IMR-90 (cell line): Measurements from ENCODE around the gene LDLRAD4. TPM values are rescaled to one million over a fixed set of nuclear protein-coding genes. Genes with fewer than 3 reads are reported as not detected.

ENCODE experiments used
- ATAC-seq: fragments of 200-7000 bp; cut with Tn5 transposase; 2 replicates; pipeline ENCODE4 v1.9.1; 2020; ENCODE audit warnings: low read depth, mild to moderate bottlenecking, moderate library complexity
- BruUV-seq: library from RNA; stranded (reverse); fragments of 400-500 nt; replicated peaks from 2 replicates; lab custom pipeline; 2021; lab: Mats Ljungman, UMichigan
- CTCF ChIA-PET: fragments of 300-600 bp; formaldehyde crosslinking; extraction: SDS; loops from one replicate; lab custom pipeline; 2021; ENCODE audit warnings: antibody characterized with exemption; lab: Yijun Ruan, JAX
- POLR2A ChIA-PET: fragments of 300-600 bp; sonication (Branson Sonifier 250); formaldehyde crosslinking; loops from one replicate; lab custom pipeline; 2022; ENCODE audit warnings: antibody characterized with exemption; ENCODE audit not compliant: unreplicated experiment; lab: Charles Lee
- DNase-seq: peaks from one replicate; pipeline ENCODE4 v3.0.0; 2013
- H2AFZ ChIP-seq: replicated peaks from 2 replicates; pipeline ENCODE3; 2013; ENCODE audit warnings: low read length, mild to moderate bottlenecking; ENCODE audit not compliant: poor library complexity
- H2AK5ac ChIP-seq: 2 replicates; pipeline ENCODE4 v1.6.1; 2013; ENCODE audit warnings: low read depth, low read length, inconsistent platforms
- H2AK9ac ChIP-seq: replicated peaks from 2 replicates; pipeline ENCODE3; 2013; ENCODE audit warnings: mild to moderate bottlenecking, low read depth, low read length, moderate library complexity; ENCODE audit not compliant: poor library complexity
- H2BK120ac ChIP-seq: 2 replicates; pipeline ENCODE4 v1.6.1; 2013; ENCODE audit warnings: low read depth, low read length, inconsistent platforms
- H2BK15ac ChIP-seq: 3 replicates; pipeline ENCODE4 v1.6.1; 2013; ENCODE audit warnings: low read depth, low read length, inconsistent platforms
- H2BK20ac ChIP-seq: 2 replicates; pipeline ENCODE4 v1.6.1; 2013; ENCODE audit warnings: low read depth, mild to moderate bottlenecking, inconsistent platforms, low read length, moderate library complexity
- H2BK5ac ChIP-seq: 2 replicates; pipeline ENCODE4 v1.6.1; 2013; ENCODE audit warnings: mild to moderate bottlenecking, low read depth, low read length, inconsistent platforms; ENCODE audit not compliant: poor library complexity, severe bottlenecking
- H3K14ac ChIP-seq: replicated peaks from 2 replicates; pipeline ENCODE4 v1.6.1; 2013; ENCODE audit warnings: low read depth, low read length, inconsistent platforms
- H3K18ac ChIP-seq: 2 replicates; pipeline ENCODE4 v1.6.1; 2013; ENCODE audit warnings: low read depth, low read length, control low read depth
- H3K23ac ChIP-seq: 2 replicates; pipeline ENCODE4 v1.6.1; 2013; ENCODE audit warnings: low read depth, low read length, inconsistent platforms
- H3K27ac ChIP-seq: 2 replicates; pipeline ENCODE4 v1.5.1; 2013; ENCODE audit warnings: mild to moderate bottlenecking, control low read depth, low read length; ENCODE audit not compliant: insufficient read depth
- H3K27me3 ChIP-seq: 2 replicates; pipeline ENCODE4 v1.6.1; 2013; ENCODE audit warnings: low read length; ENCODE audit not compliant: control insufficient read depth, insufficient read depth
- H3K36me3 ChIP-seq: 2 replicates; pipeline ENCODE4 v1.6.1; 2013; ENCODE audit warnings: low read length, mixed read lengths; ENCODE audit not compliant: control insufficient read depth, insufficient read depth
- H3K4ac ChIP-seq: 2 replicates; pipeline ENCODE4 v1.6.1; 2013; ENCODE audit warnings: low read depth, low read length, inconsistent platforms
- H3K4me1 ChIP-seq: 2 replicates; pipeline ENCODE4 v1.6.1; 2013; ENCODE audit warnings: low read length, mixed read lengths; ENCODE audit not compliant: control insufficient read depth, insufficient read depth
- H3K4me2 ChIP-seq: 2 replicates; pipeline ENCODE4 v1.6.1; 2013; ENCODE audit warnings: low read depth, mild to moderate bottlenecking, control low read depth, low read length, moderate library complexity
- H3K4me3 ChIP-seq: 2 replicates; pipeline ENCODE4 v1.5.1; 2013; ENCODE audit warnings: low read depth, mild to moderate bottlenecking, control low read depth, low read length, moderate library complexity; ENCODE audit not compliant: insufficient read depth
- H3K56ac ChIP-seq: 2 replicates; pipeline ENCODE4 v1.6.1; 2013; ENCODE audit warnings: low read length, inconsistent platforms; ENCODE audit not compliant: insufficient read depth; ENCODE audit errors: extremely low read depth
- H3K79me1 ChIP-seq, 2 experiments: 2 replicates each; pipeline ENCODE4 v1.6.1; 2013; ENCODE audit warnings: low read length in 2 of 2, inconsistent platforms in 1 of 2, low read depth in 1 of 2
- H3K9ac ChIP-seq: 2 replicates; pipeline ENCODE4 v1.6.1; 2013; ENCODE audit warnings: low read depth, low read length, control low read depth
- H3K9me1 ChIP-seq: 2 replicates; pipeline ENCODE4 v1.6.1; 2013; ENCODE audit warnings: low read length, inconsistent platforms; ENCODE audit not compliant: insufficient read depth
- H3K9me3 ChIP-seq: 2 replicates; pipeline ENCODE4 v1.6.1; 2013; ENCODE audit warnings: low read length; ENCODE audit not compliant: control insufficient read depth, insufficient read depth
- H4K20me1 ChIP-seq: 2 replicates; pipeline ENCODE4 v1.6.1; 2013; ENCODE audit warnings: low read length, inconsistent platforms; ENCODE audit not compliant: insufficient read depth
- H4K5ac ChIP-seq: 2 replicates; pipeline ENCODE4 v1.6.1; 2013; ENCODE audit warnings: mild to moderate bottlenecking, low read depth, low read length, control low read depth
- H4K8ac ChIP-seq, 2 experiments: 2 replicates each; pipeline ENCODE4 v1.6.1; 2013; ENCODE audit warnings: low read depth in 2 of 2, low read length in 2 of 2, control low read depth in 1 of 2, inconsistent platforms in 1 of 2
- H4K91ac ChIP-seq: 2 replicates; pipeline ENCODE4 v1.6.1; 2013; ENCODE audit warnings: low read depth, low read length, inconsistent platforms; ENCODE audit not compliant: insufficient read depth
- BHLHE40 ChIP-seq: fragments of 150-350 bp; IDR thresholded peaks from 2 replicates; pipeline ENCODE4 v1.6.1; 2016; ENCODE audit warnings: mild to moderate bottlenecking, low read depth, low read length
- CEBPB ChIP-seq: IDR thresholded peaks from 2 replicates; pipeline ENCODE4 v1.6.1; 2012; ENCODE audit warnings: low read depth, low read length, improper control_type of control experiment
- CHD1 ChIP-seq: IDR thresholded peaks from 2 replicates; pipeline ENCODE4 v1.6.1; 2012; ENCODE audit warnings: low read depth, low read length, improper control_type of control experiment
- ELK1 ChIP-seq: fragments of 150-350 bp; IDR thresholded peaks from 2 replicates; pipeline ENCODE4 v1.6.1; 2016; ENCODE audit warnings: low read depth, mild to moderate bottlenecking, low read length, moderate library complexity, borderline replicate concordance
- FOS ChIP-seq: fragments of 150-350 bp; IDR thresholded peaks from 2 replicates; pipeline ENCODE4 v1.6.1; 2016; ENCODE audit warnings: low read depth, low read length
- MAFK ChIP-seq: IDR thresholded peaks from 2 replicates; pipeline ENCODE4 v1.6.1; 2012; ENCODE audit warnings: low read depth, low read length, improper control_type of control experiment
- MAZ ChIP-seq: IDR thresholded peaks from 2 replicates; pipeline ENCODE4 v1.6.1; 2012; ENCODE audit warnings: low read depth, mild to moderate bottlenecking, low read length, improper control_type of control experiment, moderate library complexity, borderline replicate concordance
- MXI1 ChIP-seq: IDR thresholded peaks from 2 replicates; pipeline ENCODE4 v1.6.1; 2012; ENCODE audit warnings: low read depth, mild to moderate bottlenecking, low read length, moderate library complexity, borderline replicate concordance
- NFE2L2 ChIP-seq: fragments of 150-350 bp; IDR thresholded peaks from 2 replicates; pipeline ENCODE4 v1.6.1; 2016; ENCODE audit warnings: low read depth, mild to moderate bottlenecking, low read length
- POLR2A ChIP-seq: IDR thresholded peaks from 2 replicates; pipeline ENCODE4 v1.6.1; 2012; ENCODE audit warnings: mild to moderate bottlenecking, low read depth, low read length
- RAD21 ChIP-seq: IDR thresholded peaks from 2 replicates; pipeline ENCODE4 v1.6.1; 2012; ENCODE audit warnings: low read length, improper control_type of control experiment
- RCOR1 ChIP-seq: IDR thresholded peaks from 2 replicates; pipeline ENCODE4 v1.6.1; 2012; ENCODE audit warnings: mild to moderate bottlenecking, low read length, improper control_type of control experiment; ENCODE audit not compliant: insufficient replicate concordance
- RFX5 ChIP-seq: IDR thresholded peaks from 2 replicates; pipeline ENCODE4 v1.8.0; 2012; ENCODE audit warnings: low read depth, mild to moderate bottlenecking, low read length, moderate library complexity
- SMC3 ChIP-seq: fragments of 150-350 bp; IDR thresholded peaks from 2 replicates; pipeline ENCODE4 v1.6.1; 2016; ENCODE audit warnings: low read depth, mild to moderate bottlenecking, antibody characterized with exemption, low read length, moderate library complexity
- WGBS, 2 experiments: methylation state at CpG; one replicate each; pipeline versions ENCODE4 v1.1.5 to v1.1.7; 2013; ENCODE audit warnings: missing lambda C conversion rate in 2 of 2; ENCODE audit not compliant: insufficient read length in 1 of 2; ENCODE audit errors: extremely low coverage in 2 of 2; 5-methylcytosine and 5-hydroxymethylcytosine counted together
- dilution Hi-C: fragments of 300-500 bp; cut with HindIII; formaldehyde crosslinking; loops from one replicate; pipeline ENCODE4 v1.14.3; 2018; ENCODE audit warnings: low sequenced_read_pairs; ENCODE audit not compliant: unreplicated experiment
- in situ Hi-C: fragments of 300-500 bp; cut with MboI; formaldehyde crosslinking; loops from 3 replicates; pipeline ENCODE4 v1.14.3; 2019; ENCODE audit warnings: low sequenced_read_pairs, inconsistent platforms, mixed read lengths
- intact Hi-C: fragments of 100-400 bp; cut with micrococcal nuclease; formaldehyde crosslinking; loops from 2 replicates; pipeline ENCODE4 v1.10.0; 2022
- polyA plus RNA-seq, 3 experiments: library from polyadenylated mRNA; depleted of rRNA; stranded (reverse); fragments of >200 nt; gene quantifications; 2 replicates each; pipeline ENCODE4 v1.2.3, GENCODE V29; 2012; ENCODE audit warnings: low replicate concordance in 1 of 3
- total RNA-seq: library from RNA; depleted of rRNA; stranded (reverse); fragments of >200 nt; gene quantifications from 2 replicates; pipeline ENCODE4 v1.2.3, GENCODE V29; 2012
- TF ChIP-seq, protein P1 (sequence below): fragments of 150-350 bp; IDR thresholded peaks from 2 replicates; pipeline ENCODE4 v1.6.1; 2017; ENCODE audit warnings: mild to moderate bottlenecking, antibody characterized with exemption, low read length, low read depth
- TF ChIP-seq, protein P2 (sequence below): conservative IDR thresholded peaks from 2 replicates; pipeline ENCODE4 v1.5.1; 2012; ENCODE audit warnings: mild to moderate bottlenecking, low read depth, low read length, improper control_type of control experiment

LDLRAD4 gene
- total and polyA plus RNA-seq, 2 of the 4 experiments (the other 2 are of a cell fraction) = not detected

DNA sequence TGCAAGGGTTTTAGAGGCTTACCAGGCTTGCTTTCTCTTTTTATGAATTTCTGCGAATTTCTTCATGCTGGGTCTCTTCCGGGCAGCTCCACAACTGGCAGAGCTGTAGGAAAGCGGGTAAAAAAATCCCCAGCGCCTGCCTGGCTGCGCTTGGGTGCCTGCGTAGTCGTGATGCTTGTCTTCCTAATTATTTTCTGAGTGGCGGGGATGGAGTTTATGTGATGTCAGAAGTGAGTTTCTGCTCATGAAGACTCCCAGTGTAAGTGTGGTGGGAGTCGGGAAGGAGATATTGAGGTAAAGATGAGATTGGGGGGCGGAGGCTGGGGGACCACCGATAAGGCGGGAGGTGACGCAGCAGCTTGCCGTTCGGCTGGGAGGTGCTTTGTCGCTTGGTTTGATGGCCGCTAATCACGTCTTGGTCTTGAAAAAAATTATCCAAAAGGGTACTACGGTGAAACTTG lies 229.8 kb downstream of the LDLRAD4 start:
- H3K4me2 ChIP-seq = no peak overlapping the region
- ChIA-PET POLR2A (no interaction called here), CTCF (no interaction called here)
- H3K9ac ChIP-seq = no peak overlapping the region
- BruUV-seq = no TSS peak
- no peaks in the 10 kb centered on the region for H3K4me1 ChIP-seq
- ATAC-seq (no peak), DNase-seq (no peak)
- H2AK5ac ChIP-seq = no peak overlapping the region
- no peak overlapping the region for H3K4me3 ChIP-seq
- 88% methylated on average over 11 of the region's 19 CpGs; no CpG with 5 or more reads in 1 of the 2 experiments for WGBS, 2 experiments
- H3K27ac ChIP-seq = no peak overlapping the region
- intact Hi-C loops = no loop called here
- H3K9me1 ChIP-seq = no peaks in the 10 kb centered on the region; the same call in 1 of the 2 replicates
- no peak overlapping the region for H4K5ac ChIP-seq
- H3K9me3 ChIP-seq = no peaks in the 10 kb centered on the region
- no peaks in the 10 kb centered on the region for H4K20me1 ChIP-seq
- H2BK15ac ChIP-seq = no peak overlapping the region
- H3K18ac ChIP-seq = no peak overlapping the region
- H4K91ac ChIP-seq = no peak overlapping the region
- no peak overlapping the region for H2BK5ac ChIP-seq
- H2AK9ac ChIP-seq = no peak overlapping the region
- no peak overlapping the region for H3K56ac ChIP-seq
- H3K79me1 ChIP-seq = no peaks in the 10 kb centered on the region
- no peak for TF ChIP-seq NFE2L2
- no peak for TF ChIP-seq CEBPB
- no peak for TF ChIP-seq SMC3
- no peak for TF ChIP-seq BHLHE40
- TF ChIP-seq MAFK = no peak
- no peak for TF ChIP-seq MAZ
- TF ChIP-seq CHD1 = no peak
- TF ChIP-seq POLR2A = no peak
- TF ChIP-seq ELK1 = no peak
- TF ChIP-seq RAD21 = no peak
- TF ChIP-seq FOS = no peak
- TF ChIP-seq RCOR1 = no peak
- TF ChIP-seq, protein P1, sequence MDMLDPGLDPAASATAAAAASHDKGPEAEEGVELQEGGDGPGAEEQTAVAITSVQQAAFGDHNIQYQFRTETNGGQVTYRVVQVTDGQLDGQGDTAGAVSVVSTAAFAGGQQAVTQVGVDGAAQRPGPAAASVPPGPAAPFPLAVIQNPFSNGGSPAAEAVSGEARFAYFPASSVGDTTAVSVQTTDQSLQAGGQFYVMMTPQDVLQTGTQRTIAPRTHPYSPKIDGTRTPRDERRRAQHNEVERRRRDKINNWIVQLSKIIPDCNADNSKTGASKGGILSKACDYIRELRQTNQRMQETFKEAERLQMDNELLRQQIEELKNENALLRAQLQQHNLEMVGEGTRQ = no peak
- TF ChIP-seq, protein P2, sequence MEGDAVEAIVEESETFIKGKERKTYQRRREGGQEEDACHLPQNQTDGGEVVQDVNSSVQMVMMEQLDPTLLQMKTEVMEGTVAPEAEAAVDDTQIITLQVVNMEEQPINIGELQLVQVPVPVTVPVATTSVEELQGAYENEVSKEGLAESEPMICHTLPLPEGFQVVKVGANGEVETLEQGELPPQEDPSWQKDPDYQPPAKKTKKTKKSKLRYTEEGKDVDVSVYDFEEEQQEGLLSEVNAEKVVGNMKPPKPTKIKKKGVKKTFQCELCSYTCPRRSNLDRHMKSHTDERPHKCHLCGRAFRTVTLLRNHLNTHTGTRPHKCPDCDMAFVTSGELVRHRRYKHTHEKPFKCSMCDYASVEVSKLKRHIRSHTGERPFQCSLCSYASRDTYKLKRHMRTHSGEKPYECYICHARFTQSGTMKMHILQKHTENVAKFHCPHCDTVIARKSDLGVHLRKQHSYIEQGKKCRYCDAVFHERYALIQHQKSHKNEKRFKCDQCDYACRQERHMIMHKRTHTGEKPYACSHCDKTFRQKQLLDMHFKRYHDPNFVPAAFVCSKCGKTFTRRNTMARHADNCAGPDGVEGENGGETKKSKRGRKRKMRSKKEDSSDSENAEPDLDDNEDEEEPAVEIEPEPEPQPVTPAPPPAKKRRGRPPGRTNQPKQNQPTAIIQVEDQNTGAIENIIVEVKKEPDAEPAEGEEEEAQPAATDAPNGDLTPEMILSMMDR = no peak
- TF ChIP-seq RFX5 = no peak
- TF ChIP-seq MXI1 = no peak
- H3K14ac ChIP-seq = no peak overlapping the region
- no peaks in the 10 kb centered on the region for H3K36me3 ChIP-seq
- peaks cover 9% of the 10 kb centered on the region; the same call in 1 of the 2 replicates for H3K27me3 ChIP-seq
- H3K4ac ChIP-seq = no peak overlapping the region
- H2AFZ ChIP-seq = no peak overlapping the region
- in situ Hi-C loops = no loop called here
- H3K23ac ChIP-seq = no peak overlapping the region
- no peak overlapping the region for H4K8ac ChIP-seq
- no peak overlapping the region for H2BK20ac ChIP-seq
- dilution Hi-C loops = no loop called here
- H2BK120ac ChIP-seq = no peak overlapping the region
